ENCODE data around the gene OST4.
"Not testable (repeated sequence)": the region's sequence is repeated elsewhere in the genome, so short reads cannot be mapped to it uniquely, and the experiment has no call there.

The OST4 gene

DNA sequence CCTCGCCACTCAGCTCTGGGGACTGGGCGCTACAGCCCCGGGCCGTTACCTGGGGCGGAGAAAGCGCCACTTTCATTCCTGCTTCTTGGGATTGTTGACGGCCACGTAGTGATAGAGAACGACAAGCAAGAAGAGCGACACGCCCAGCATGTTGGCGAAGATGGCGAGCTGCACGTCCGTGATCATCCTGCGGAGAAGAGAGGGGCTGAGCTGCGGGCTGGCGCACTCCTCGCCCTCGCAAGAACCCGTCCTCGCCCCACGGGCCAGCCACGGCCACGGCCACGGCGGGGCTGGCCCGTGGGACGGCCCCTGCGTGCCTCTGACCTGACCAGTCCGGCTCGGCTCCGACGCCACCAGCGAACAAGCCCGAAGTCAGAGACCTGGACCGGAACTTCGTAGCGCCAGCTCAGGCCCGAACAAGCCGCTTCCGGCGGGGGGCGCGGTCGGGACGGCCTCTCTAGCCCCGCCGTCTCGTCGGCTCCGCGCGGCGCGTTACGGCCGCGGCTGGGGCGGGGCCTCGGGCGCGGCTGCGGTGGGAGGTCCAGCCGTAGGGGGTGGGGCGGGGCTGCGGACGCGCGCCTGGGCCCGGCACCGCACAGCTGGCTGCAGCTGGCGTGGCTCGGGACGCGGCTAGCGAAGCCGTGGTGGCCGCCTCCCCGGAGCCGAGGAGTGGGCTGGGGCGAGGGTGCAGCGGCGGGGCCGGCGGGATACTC, at the start of gene OST4:
Gene OST4 (minus strand): TSS at position 378 of the 713 bp plus-strand sequence.
- peak; percentile 56 to 97 (median 89) for DNase-seq

- not testable (repeated sequence) for DNase-seq
Measured at GRCh38 chr2:27119330-27119670, 47.8 kb upstream of the OST4 start.

- DNase-seq, result peak in 8 of 56 donors; percentile 6 to 42 (median 15)
Measured at GRCh38 chr2:27118525-27119329, 47.3 kb upstream of the OST4 start, which contains the start of gene CGREF1. Gene CGREF1, minus strand, starts transcription at chr2:27119128. Its CDS starts 14,762 bp downstream, at chr2:27104366.

GRCh38 chr2:27117995-27118524, 46.6 kb upstream of the OST4 start:
- no peak for DNase-seq

- DNase-seq, result no peak
Measured at GRCh38 chr2:27115519-27115918, 44.1 kb upstream of the OST4 start.

DNA sequence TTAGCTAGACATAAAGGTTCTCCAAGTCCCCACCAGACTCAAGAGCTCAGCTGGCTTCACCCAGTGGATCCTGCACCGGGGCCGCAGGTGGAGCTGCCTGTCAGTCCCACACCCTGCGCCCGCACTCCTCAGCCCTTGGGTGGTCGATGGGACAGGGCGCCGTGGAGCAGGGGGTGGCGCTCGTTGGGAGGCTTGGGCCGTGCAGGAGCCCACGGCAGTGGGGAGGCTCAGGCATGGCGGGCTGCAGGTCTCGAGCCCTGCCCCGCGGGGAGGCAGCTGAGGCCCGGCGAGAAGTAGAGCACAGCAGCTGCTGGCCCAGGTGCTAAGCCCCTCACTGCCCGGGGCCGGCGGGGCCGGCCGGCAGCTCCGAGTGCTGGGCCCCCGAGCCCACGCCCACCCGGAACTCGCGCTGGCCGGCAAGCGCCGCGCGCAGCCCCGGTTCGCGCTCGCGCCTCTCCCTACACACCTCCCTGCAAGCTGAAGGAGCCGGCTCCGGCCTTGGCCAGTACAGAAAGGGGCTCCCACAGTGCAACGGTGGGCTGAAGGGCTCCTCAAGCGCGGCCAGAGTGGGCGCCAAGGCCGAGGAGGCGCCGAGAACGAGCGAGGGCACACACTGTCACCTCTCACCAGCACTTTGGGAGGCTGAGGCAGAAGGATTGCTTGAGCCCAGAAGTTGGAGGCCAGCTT, 40.1 kb upstream of the OST4 start:
- DNase-seq, result not testable (repeated sequence)

- not testable (repeated sequence) for DNase-seq
Measured at GRCh38 chr2:27110603-27111352, 39.3 kb upstream of the OST4 start.

GRCh38 chr2:27109083-27109482, 37.6 kb upstream of the OST4 start:
- DNase-seq, result no peak

DNA sequence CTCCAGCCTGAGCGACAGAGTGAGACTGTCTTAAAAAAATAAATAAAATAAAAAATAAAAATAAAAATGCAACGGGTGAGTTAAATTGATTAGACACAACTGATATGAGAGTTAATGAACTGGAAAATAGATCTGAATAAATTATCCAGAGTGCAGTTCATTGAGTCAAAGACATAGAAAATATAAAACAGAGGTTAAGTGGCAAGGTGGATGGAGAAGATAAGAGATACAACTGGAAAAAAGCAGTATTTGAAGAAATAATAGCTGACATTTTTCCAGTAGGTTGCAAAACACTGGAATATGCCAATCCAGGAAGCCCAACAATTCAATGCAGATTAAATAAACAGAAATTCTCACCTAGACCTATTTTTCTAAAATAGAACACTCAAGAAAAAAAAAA, 36.8 kb upstream of the OST4 start:
- no peak for DNase-seq

DNA sequence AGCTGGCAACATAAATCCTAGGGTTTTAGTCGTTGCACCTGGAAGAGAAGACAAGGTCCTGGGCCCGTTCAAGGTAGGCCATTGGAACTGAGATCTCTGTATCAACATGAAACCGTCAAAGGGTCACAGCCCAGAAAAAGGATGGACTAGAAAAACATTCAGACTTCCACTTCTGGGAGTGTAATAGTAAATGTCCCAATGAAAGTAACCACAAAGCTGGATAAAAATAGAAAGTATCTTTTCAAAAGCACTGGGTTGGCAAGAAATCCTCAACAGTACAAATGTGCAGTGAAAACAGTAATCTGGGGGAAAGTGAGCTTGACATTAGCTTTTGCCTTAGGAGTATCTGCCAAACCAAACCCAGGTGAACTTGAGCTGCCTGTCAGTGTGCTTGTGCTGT, 34.5 kb upstream of the OST4 start:
- no peak for DNase-seq

DNA sequence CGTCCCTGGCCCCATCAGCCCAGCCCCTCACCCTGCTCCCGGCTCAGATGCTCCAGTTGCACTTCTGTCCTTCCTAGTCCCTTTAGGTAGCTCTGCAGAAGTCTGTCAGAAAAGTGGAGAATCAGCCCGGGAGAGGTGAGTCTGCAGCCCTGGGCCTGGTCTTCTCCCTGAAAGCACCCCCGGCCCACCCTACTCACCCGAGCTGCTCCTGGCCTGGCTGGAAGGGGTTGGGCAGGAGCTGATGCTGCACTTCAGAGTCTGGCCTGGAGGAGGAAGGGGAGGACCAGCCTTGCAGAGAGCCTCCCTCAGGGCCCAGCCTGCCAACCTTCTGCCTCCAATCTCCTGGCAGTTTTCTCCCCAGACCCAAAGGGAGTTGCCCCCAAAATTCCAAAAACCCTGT, 30.9 kb upstream of the OST4 start:
- no peak for DNase-seq

GRCh38 chr2:27100036-27100435, 28.6 kb upstream of the OST4 start:
- DNase-seq, result no peak

DNA sequence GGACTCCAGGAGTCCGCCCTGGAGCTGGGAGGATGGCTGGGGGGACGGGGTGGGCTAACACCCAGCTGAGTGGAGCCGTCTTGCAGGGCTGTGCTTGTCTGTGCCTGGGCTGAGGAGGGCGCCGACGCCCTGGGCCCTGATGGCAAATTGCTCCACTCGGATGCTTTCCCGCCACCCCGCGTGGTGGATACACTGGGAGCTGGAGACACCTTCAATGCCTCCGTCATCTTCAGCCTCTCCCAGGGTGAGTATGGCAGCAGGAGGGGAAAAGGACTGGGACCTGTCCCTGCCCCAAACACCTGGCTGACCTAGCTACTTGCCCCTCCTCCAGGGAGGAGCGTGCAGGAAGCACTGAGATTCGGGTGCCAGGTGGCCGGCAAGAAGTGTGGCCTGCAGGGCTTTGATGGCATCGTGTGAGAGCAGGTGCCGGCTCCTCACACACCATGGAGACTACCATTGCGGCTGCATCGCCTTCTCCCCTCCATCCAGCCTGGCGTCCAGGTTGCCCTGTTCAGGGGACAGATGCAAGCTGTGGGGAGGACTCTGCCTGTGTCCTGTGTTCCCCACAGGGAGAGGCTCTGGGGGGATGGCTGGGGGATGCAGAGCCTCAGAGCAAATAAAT, 28.0 kb upstream of the OST4 start:
- no peak for DNase-seq

- no peak for DNase-seq
Measured at GRCh38 chr2:27097341-27097740, 25.9 kb upstream of the OST4 start.

DNA sequence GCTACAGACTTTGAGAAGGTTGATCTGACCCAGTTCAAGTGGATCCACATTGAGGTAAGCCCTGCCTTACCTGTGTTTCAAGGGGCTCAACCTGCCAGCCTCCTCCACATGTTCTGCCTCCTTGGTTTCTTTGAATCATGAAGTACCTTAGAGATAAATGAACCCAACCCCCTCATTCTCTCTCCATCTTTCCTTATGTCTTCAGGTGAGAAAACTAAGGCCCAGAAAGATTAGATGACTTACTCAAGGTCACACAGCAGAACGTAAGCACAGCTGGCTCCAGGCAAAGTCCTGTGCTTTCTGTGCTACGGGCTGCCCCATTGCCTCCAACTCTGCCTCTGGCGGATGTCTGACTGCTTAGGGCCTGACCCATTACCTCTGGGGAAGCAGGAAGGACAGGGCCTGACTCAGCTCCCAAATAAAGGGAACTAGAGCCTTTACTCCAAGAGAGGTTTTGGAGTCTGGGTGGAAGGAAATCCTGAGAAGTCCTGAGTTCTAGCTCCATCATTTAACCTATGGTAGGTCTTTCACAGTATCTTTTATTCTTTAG, 25.4 kb upstream of the OST4 start:
- DNase-seq, result no peak

- DNase-seq, result peak in 45 of 56 donors; percentile 22 to 82 (median 51)
Measured at GRCh38 chr2:27095745-27096651, 24.5 kb upstream of the OST4 start.

GRCh38 chr2:27095427-27095744, 23.9 kb upstream of the OST4 start:
- no peak for DNase-seq

- DNase-seq, result no peak
Measured at GRCh38 chr2:27094353-27094984, 23.0 kb upstream of the OST4 start.
